Glomerular visceral epithelial cell (primary cell): ENCODE data around the gene DUT.
"Not testable (repeated sequence)": the region's sequence is repeated elsewhere in the genome, so short reads cannot be mapped to it uniquely, and the experiment has no call there.

Experiments
- DNase-seq: peaks from one replicate; pipeline ENCODE4 v3.0.0-alpha.2; 2016; ENCODE audit errors: extremely low spot score

Gene DUT

DNA sequence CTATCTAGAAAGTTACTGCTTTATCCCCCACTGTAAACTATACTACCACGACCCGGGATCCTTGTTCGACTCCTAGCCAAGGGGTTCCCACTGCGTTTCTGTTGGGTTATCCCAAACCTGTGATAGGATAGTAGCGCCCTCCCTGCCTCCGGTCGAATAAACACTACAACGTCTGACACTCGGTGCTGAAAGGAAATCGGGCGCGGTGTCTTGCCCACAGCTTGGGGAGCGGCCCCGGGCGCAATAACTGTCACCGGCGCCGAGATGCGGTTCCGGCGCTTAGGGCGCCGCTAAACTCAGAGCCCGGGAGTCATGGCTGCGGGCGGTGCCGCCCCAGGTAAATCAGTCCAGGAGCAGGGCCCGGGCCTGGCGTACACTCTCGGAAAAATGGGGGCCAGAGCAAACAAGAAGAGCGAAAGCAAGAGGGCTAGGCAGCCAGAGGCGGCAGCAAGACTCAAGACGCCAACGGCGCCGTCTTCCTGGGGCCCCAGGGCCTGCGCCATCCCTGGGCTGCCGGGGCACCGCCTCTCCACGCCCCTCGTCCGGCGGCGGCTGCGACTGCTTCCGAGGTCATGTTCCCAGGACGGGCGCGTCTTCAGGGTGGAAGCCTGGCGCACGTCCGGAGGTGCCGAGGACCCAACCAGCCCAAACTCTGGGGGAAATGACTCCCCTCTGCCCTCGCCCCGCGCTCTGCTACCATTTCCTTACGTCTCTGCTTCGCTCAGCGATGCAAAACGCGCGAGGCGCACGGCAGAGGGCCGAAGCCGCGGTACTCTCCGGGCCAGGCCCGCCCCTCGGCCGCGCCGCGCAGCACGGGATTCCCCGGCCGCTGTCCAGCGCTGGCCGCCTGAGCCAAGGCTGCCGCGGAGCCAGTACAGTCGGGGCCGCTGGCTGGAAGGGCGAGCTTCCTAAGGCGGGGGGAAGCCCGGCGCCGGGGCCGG is at the start of gene DUT:
Gene DUT (plus strand): TSS at position 575 of the 941 bp plus-strand sequence. CDS start 87 bp downstream, at position 662.
- peak; percentile 82 for DNase-seq

DNA sequence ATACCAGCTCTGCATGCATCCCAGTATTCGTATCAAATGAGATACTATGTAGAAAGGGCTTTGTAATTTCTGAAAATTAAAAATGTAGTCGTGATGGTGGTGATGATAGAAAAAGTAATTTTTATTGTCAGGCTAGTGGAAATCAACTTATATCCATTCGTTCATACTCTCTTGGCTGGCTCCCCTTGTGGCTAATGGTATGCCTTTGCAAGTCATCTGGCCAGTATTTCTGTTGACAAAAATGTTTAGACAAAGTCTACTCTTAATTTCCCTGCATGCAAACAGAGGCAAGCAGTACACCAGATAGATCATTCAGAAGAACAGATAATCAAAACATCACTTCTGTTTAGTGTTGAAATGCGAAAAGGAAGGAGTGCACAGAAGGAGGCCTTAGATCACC is 49.6 kb upstream of the DUT start:
- DNase-seq, result no peak

GRCh38 chr15:48282216-48282615 is 49.0 kb upstream of the DUT start:
- no peak for DNase-seq

DNA sequence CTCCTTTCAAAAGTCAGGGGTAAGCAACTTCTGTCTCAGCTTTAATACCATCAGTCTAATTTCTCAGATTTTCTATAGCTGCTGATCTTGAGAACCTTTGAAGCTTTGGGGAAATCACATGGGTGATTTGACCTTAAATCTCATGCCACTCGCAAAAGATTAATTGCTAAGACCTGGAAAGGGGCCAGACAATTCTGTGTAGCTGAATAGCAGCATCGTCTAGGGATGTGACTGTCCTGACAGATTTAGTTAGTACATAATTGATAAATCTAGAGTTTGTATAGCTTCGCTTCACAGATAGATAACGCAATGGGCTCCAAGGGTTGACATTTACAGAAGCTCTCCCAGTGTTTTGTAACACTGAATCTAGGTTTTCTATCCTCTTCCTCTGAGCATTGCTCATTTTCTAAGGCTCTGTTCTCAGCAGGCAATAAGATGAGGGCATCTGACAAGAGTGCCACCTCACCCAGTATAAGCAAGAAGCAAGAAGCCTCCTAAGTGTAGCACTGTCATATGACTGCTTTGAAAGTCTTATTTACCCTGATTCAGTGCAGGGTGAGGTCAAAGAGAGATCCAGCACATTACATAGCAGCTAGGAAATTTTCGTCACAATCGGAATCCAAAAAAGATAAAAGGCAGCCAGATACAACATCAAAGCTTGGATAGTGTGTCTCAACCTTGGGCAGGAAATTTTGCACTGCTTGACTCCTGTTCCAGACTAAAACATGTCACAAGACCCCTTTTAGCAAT is 47.7 kb upstream of the DUT start:
- DNase-seq, result no peak

- peak; percentile 70 for DNase-seq
These were observed 45.7 kb upstream of the DUT start for GRCh38 chr15:48285329-48286214.

DNA sequence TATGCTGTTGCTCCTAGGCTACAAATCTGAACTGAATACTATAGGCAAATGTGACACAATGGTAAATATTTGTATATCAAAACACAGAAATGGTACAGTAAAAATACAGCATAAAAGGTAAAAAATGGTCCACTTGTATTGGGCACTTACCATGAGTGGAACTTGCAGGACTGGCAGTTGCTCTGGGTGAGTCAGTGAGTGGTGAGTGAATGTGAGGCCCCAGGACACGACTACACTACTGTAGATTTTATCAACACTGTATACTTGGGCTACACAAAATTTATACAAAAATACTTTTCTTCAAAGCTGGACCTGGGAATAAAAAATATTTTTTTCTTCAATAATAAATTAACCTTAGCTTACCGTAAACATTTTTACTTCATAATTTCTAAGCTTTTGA is 41.6 kb upstream of the DUT start:
- no peak for DNase-seq

- no peak for DNase-seq
These were observed 38.8 kb upstream of the DUT start for GRCh38 chr15:48292458-48292857.

GRCh38 chr15:48297668-48298067 is 33.6 kb upstream of the DUT start:
- no peak for DNase-seq

DNA sequence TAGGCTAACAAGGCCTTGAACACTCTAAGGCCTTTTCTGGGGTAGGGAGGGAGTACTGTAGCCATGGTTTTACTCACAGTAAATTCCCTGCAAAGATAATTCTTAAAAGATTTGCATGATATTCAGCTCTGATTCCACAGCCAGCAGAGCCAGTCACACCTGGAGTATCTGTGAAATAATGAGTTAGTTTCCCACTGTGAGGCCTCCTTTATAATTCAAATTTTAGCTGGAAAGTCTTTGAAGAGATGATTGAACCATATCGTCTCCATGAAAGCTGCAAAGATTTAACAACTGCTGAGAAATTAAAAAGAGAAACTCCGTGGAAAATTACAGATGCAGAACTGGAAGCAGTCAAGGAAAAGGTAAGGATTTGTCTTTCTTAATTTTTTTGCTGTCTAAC is 32.3 kb upstream of the DUT start:
- no peak for DNase-seq

DNA sequence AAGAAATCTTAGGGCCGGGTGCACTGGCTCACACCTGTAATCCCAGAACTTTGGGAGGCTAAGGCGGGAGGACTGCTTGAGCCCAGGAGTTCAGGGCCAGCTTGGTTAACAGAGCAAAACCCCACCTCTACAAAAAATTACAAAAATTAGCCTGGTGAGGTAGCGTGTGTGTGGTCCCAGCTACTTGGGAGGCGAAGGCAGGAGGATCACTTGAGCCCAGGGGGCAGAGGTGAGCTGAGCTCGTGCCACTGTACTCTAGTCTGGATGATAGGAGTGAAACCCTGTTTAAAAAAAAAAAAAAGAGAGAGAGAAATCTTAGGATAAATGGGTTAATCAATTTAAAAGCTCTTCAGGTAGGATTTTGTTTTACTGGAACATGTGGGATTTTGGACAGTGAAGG is 31.2 kb upstream of the DUT start:
- no peak for DNase-seq

DNA sequence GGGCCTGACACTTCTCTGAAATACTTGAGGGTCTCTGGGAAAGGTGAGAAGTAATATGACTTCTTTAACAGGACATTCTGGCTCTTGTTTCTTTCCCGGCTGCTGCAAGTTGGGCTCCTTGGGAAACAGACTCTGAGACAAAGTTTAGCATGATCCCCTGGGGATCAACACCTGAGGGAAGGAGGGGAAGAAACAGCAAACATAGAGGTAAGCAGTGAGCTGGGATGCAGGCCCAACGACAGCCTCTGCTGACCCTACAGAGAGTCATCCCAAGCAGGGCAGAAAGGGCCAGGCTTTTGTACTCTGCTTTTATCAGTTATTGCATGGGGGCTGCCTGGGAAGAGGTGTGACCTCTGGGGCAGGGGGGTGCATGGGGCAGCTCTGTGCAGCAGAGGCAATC is 26.8 kb upstream of the DUT start:
- no peak for DNase-seq

DNA sequence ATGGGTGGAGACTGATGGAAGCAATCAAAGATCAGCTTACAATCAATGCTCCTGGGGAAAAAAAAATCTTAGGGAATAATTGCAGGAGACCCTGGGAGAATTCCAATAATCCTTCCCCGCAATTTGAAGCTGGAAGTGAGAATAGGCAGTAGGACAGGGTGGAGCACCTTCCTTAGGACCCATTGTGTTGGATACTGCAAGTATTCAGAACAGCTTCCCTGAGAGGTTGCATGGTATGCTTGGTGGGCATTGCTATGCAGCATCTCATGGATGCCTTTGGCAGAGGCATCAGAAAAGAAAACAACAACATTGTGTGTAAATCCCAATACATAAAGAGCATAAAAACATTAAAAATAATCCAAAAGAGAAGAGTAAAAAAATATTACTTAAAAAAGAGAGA is 24.6 kb upstream of the DUT start:
- DNase-seq, result no peak

DNA sequence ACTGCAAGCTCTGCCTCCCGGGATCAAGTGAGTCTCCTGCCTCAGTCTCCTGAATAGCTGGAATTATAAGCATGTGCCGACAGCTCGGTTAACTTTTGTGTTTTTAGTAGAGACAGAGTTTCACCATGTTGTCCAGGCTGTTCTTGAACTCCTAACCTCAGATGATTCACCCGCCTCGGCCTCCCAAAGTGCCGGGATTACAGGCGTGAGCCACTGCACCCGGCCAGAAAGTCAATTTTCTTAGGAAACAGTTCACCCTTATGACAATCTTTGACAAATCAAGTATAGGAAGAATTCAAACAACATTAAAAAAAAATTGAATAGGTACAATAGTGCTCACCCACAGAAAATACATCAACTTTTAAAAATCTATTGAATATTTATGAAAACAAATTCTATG is 23.6 kb upstream of the DUT start:
- no peak for DNase-seq

DNA sequence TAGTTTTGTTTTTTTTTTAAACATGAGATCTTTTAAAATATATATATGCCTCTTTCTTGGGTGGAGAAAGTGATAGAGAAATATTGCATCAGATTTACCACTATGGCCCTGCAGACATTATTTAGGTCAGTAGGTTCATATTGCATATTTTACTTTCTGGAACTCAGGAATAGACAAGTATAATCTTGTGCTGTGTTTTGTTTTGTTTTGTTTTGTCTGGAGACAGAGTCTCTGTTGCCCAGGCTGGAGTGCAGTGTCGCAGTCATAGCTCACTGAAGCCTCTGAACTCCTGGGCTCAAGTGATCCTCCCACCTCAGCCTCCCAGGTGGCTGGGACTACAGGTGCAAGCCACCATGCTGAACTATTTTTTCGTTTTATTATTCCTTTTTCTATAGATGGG is 21.5 kb upstream of the DUT start:
- DNase-seq, result no peak

DNA sequence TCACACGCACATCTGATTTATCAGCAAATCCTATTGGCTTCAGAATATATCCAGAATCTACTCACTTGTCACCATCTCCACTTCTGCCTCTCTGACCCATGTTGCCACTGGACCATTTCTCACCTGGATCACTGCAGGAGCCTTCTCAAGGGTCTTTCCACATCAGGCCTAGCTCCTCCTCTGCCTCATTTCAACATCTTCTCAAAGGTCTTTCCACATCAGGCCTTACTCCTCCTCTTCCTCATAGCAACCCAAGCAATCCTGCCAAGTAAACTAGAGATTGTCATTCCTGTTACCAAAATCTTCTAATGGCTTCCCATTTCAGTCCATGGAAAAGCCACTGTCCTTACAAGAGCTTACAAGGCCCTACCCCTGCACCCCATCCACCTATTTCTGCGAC is 18.0 kb upstream of the DUT start:
- DNase-seq, result no peak

DNA sequence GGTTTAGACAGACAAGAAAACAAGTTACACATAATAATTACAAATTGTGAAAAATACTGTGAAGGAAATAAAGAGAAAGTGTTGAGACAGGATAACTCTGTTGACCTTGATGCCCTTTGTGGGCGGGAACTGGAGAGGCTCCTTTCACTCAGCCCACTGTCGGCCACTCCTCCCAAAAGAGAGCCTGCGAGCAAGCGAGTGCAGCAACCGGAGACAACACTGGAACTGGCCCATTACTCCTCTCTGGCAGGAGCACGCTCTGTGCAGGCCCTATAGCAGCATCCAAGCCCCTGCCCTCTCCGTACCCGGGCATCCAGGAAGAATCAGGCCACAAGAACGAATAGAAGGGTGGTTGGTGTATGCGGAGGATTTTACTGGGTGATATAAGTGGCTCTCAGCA is 16.2 kb upstream of the DUT start:
- DNase-seq, result no peak

DNA sequence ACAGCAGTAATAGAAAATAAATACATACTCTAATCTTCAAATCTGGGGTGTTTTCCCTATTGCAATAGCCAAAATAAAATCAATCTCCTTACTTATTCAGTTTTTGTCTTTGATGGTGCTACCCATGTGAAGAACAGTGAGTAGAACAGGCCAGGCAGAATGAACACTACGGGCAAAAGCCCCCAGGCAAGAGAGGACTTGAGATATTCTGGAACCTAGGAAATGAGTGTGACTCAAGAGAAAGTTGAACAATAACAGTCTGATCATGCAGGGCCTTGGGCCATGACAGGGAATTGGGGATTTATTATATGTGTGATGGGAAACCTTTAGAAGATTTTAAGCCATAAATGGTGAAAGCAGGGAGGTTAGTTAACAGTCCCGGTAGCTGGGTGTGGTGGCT is 14.0 kb upstream of the DUT start:
- DNase-seq, result no peak

DNA sequence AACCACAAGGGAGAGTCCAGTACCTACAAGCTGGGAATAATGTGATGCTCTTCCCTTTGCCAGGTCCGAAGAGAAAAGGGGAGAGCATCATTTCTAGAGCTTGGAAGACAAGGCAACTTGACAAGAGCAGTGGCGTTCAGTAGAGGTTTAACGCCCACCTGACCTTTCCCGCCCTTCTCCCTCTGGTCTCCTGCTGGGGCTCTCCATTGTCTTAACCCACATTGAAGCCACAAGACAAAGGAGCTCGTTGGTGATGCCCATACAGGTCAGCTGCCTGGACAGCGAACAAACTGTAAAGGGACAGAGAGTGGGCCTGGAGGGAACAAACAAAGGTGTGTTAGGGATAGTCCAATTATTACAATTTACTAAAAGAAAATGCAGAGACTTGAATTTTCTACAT is 13.1 kb upstream of the DUT start:
- DNase-seq, result no peak

DNA sequence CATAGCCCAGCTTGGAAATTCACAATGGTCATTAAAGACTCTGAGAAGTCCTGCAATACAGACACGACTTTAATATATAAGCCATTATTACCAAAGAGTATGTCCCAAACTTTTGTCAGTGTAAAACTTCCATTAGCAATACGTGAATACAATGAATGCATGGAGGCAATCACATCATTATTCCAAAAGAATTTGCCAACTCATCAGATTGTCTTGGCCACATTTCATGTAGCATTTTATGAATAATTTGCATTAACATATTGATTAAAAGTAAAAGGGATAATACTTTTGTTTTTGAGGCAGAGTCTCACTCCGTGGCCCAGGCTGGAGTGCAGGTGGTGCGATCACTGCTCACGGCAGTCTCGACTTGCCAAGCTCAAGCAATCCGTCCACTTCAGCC is 7.9 kb upstream of the DUT start:
- no peak for DNase-seq

DNA sequence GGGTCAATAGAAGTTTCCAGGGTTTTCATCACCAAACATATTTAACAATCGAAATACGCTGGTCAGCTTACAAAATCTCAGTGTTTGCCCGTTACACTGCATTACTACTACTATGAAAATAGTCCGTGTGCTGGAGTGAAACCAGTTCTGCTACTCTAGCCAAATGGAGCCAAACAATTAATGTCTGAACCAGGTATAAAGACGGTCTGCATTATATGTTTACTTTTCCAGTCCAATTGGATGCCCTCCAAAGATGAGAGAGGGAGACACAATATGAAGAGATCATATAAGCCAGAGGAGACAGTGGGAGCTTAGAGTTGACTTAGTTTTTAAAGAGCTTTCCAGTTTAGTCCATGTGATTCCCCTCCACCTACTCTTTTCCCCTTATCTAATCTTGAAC is 6.3 kb upstream of the DUT start:
- DNase-seq, result no peak

- DNase-seq, result no peak
These were observed 5.8 kb upstream of the DUT start for GRCh38 chr15:48325400-48325799.

GRCh38 chr15:48326180-48326579 is 5.0 kb upstream of the DUT start:
- DNase-seq, result not testable (repeated sequence)
